ENCODE results near the gene UPK3A.

UPK3A gene

GRCh38 chr22:45261407-45262088, 23.2 kb upstream of the UPK3A start:
- Histone ChIP-seq H3K36me3 (no peaks in the 10 kb centered on the region), H3K27me3 (peaks cover 12% of the 10 kb centered on the region), H3K9me3 (no peaks in the 10 kb centered on the region), H3K4me1 (ENCODE audit: control insufficient read depth in 1 of 2, insufficient read depth in 1 of 2, low read depth in 1 of 2, low read length in 1 of 2) (peaks cover 15 to 16% of the 10 kb centered on the region in 2 experiments), H3K4me3 (ENCODE audit: low read depth in 1 of 2, low read length in 1 of 2) (no peak overlapping the region), H3K27ac (no peak overlapping the region)
- TF ChIP-seq CTCF (IDR thresholded peaks at IDR 0.05), result no peak

- H3K4me3 ChIP-seq (ENCODE audit: low read depth in 1 of 2, low read length in 1 of 2), result no peak overlapping the region
- peaks cover 15 to 16% of the 10 kb centered on the region in 2 experiments for H3K4me1 ChIP-seq (ENCODE audit: control insufficient read depth in 1 of 2, insufficient read depth in 1 of 2, low read depth in 1 of 2, low read length in 1 of 2)
- TF ChIP-seq CTCF (IDR thresholded peaks at IDR 0.05), result no peak
- no peak overlapping the region for H3K27ac ChIP-seq
- no peaks in the 10 kb centered on the region for H3K9me3 ChIP-seq
- no peaks in the 10 kb centered on the region for H3K36me3 ChIP-seq
- peaks cover 21% of the 10 kb centered on the region for H3K27me3 ChIP-seq
Measured at GRCh38 chr22:45262195-45262930, 22.4 kb upstream of the UPK3A start.

GRCh38 chr22:45262931-45263462, 21.8 kb upstream of the UPK3A start:
- H3K27ac ChIP-seq, result peak overlapping the region; percentile 47
- no peak overlapping the region for H3K4me3 ChIP-seq (ENCODE audit: low read depth in 1 of 2, low read length in 1 of 2)
- no peak for TF ChIP-seq CTCF (IDR thresholded peaks at IDR 0.05)
- no peaks in the 10 kb centered on the region for H3K36me3 ChIP-seq
- H3K9me3 ChIP-seq, result no peaks in the 10 kb centered on the region
- H3K27me3 ChIP-seq, result peaks cover 27% of the 10 kb centered on the region
- H3K4me1 ChIP-seq (ENCODE audit: control insufficient read depth in 1 of 2, insufficient read depth in 1 of 2, low read depth in 1 of 2, low read length in 1 of 2), result peaks cover 15 to 18% of the 10 kb centered on the region in 2 experiments

GRCh38 chr22:45263463-45264269, 21.1 kb upstream of the UPK3A start:
- H3K9me3 ChIP-seq, result no peaks in the 10 kb centered on the region
- H3K36me3 ChIP-seq, result no peaks in the 10 kb centered on the region
- peak; percentile 24 for TF ChIP-seq CTCF (IDR thresholded peaks at IDR 0.05)
- H3K27me3 ChIP-seq, result peaks cover 30% of the 10 kb centered on the region
- peaks cover 17 to 22% of the 10 kb centered on the region in 2 experiments for H3K4me1 ChIP-seq (ENCODE audit: control insufficient read depth in 1 of 2, insufficient read depth in 1 of 2, low read depth in 1 of 2, low read length in 1 of 2)
- H3K4me3 ChIP-seq (ENCODE audit: low read depth in 1 of 2, low read length in 1 of 2), result no peak overlapping the region
- peak overlapping the region; percentile 47 for H3K27ac ChIP-seq

- peaks cover 26 to 33% of the 10 kb centered on the region in 2 experiments for H3K4me1 ChIP-seq (ENCODE audit: control insufficient read depth in 1 of 2, insufficient read depth in 1 of 2, low read depth in 1 of 2, low read length in 1 of 2)
- no peak for TF ChIP-seq CTCF (IDR thresholded peaks at IDR 0.05)
Measured at GRCh38 chr22:45265535-45265934, 19.2 kb upstream of the UPK3A start.

More at GRCh38 chr22:45265535-45265934, 19.2 kb upstream of the UPK3A start:
- Histone ChIP-seq H3K27me3 (peaks cover 42% of the 10 kb centered on the region), H3K27ac (no peak overlapping the region), H3K36me3 (no peaks in the 10 kb centered on the region), H3K4me3 (ENCODE audit: low read depth in 1 of 2, low read length in 1 of 2) (no peak overlapping the region), H3K9me3 (no peaks in the 10 kb centered on the region)
